Measurements from ENCODE around the gene SLC17A1. TPM values are rescaled to one million over a fixed set of nuclear protein-coding genes. Genes with fewer than 3 reads are reported as not detected.

The SLC17A1 gene
- total and polyA plus RNA-seq, 2 of the 4 experiments (the other 2 are of a cell fraction) = not detected

DNA sequence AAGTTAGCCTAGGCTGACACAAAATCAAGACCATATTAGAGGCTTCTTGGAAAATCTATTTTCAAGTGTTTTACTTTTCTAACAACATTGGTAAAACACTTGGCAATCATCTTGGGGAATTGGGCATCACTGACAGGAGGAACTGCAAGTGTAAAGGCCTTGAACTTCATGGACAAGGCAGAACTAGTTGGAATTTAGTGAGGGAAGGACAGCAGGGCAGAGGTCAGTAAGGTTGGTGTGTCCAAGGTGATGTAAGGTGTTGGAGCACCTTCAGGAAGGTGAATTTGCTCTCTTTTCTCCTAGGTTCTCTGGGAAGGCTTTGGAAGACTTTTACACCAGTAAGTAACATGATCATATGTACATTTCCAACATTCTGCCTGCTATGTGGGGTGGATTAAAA, 78.8 kb downstream of the SLC17A1 start:
- no peak overlapping the region for H3K27ac ChIP-seq (ENCODE audit: insufficient read depth, low read length)
- H4K91ac ChIP-seq (ENCODE audit: insufficient read depth, low read depth, low read length) = no peak overlapping the region
- H2AFZ ChIP-seq (replicated peaks; ENCODE audit: low read length, poor library complexity) = no peak overlapping the region
- no peak overlapping the region for H2BK5ac ChIP-seq (ENCODE audit: low read depth, low read length, poor library complexity, severe bottlenecking)
- H3K4me1 ChIP-seq (ENCODE audit: control insufficient read depth, insufficient read depth, low read length) = no peaks in the 10 kb centered on the region
- TF ChIP-seq MAZ (IDR thresholded peaks at IDR 0.05; ENCODE audit: borderline replicate concordance, low read depth, low read length) (no peak), CEBPB (IDR thresholded peaks at IDR 0.05; ENCODE audit: low read depth, low read length) (no peak), POLR2A (IDR thresholded peaks at IDR 0.05; ENCODE audit: low read depth, low read length) (no peak), MAFK (IDR thresholded peaks at IDR 0.05; ENCODE audit: low read depth, low read length) (no peak), NFE2L2 (IDR thresholded peaks at IDR 0.05; ENCODE audit: low read depth, low read length) (no peak), MXI1 (IDR thresholded peaks at IDR 0.05; ENCODE audit: borderline replicate concordance, low read depth, low read length) (no peak), SMC3 (IDR thresholded peaks at IDR 0.05; ENCODE audit: low read depth, low read length) (no peak)
- no TSS peak for BruUV-seq (replicated peaks)
- no peak overlapping the region for H4K5ac ChIP-seq (ENCODE audit: low read depth, low read length)
- H4K20me1 ChIP-seq (ENCODE audit: insufficient read depth, low read length) = no peaks in the 10 kb centered on the region
- no peaks in the 10 kb centered on the region for H3K79me1 ChIP-seq (ENCODE audit: low read depth in 1 of 2, low read length in 2 of 2)
- H3K9me3 ChIP-seq (ENCODE audit: control insufficient read depth, insufficient read depth, low read length) = no peaks in the 10 kb centered on the region
- no peak overlapping the region for H3K4me3 ChIP-seq (ENCODE audit: insufficient read depth, low read depth, low read length)
- dilution Hi-C loops (cut with HindIII; ENCODE audit: low sequenced_read_pairs, unreplicated experiment) (no loop called here), intact Hi-C loops (cut with micrococcal nuclease) (no loop called here), in situ Hi-C loops (cut with MboI; ENCODE audit: low sequenced_read_pairs) (no loop called here)
- ATAC-seq (ENCODE audit: low read depth) (no peak), DNase-seq (no peak)
- H3K4me2 ChIP-seq (ENCODE audit: low read depth, low read length) = no peak overlapping the region
- no peak overlapping the region for H3K23ac ChIP-seq (ENCODE audit: low read depth, low read length)
- H3K18ac ChIP-seq (ENCODE audit: low read depth, low read length) = no peak overlapping the region
- ChIA-PET CTCF (no interaction called here), POLR2A (ENCODE audit: unreplicated experiment) (no interaction called here)
- no peak overlapping the region for H2BK120ac ChIP-seq (ENCODE audit: low read depth, low read length)
- H2AK9ac ChIP-seq (replicated peaks; ENCODE audit: low read depth, low read length, poor library complexity) = no peak overlapping the region
- H3K27me3 ChIP-seq (ENCODE audit: control insufficient read depth, insufficient read depth, low read length) = no peaks in the 10 kb centered on the region
- no peak overlapping the region for H2BK20ac ChIP-seq (ENCODE audit: low read depth, low read length)
- no peak overlapping the region for H3K14ac ChIP-seq (replicated peaks; ENCODE audit: low read depth, low read length)
- H3K4ac ChIP-seq (ENCODE audit: low read depth, low read length) = no peak overlapping the region
- no peak overlapping the region for H4K8ac ChIP-seq (ENCODE audit: low read depth in 2 of 2, low read length in 2 of 2)
- no peak overlapping the region for H2AK5ac ChIP-seq (ENCODE audit: low read depth, low read length)
- no peaks in the 10 kb centered on the region for H3K9me1 ChIP-seq (ENCODE audit: insufficient read depth, low read length)
- H2BK15ac ChIP-seq (ENCODE audit: low read depth, low read length) = no peak overlapping the region
- no peaks in the 10 kb centered on the region for H3K36me3 ChIP-seq (ENCODE audit: control insufficient read depth, insufficient read depth, low read length)
- no peak overlapping the region for H3K56ac ChIP-seq (ENCODE audit: extremely low read depth, insufficient read depth, low read length)
- H3K9ac ChIP-seq (ENCODE audit: low read depth, low read length) = no peak overlapping the region
